Activated naive CD8-positive, alpha-beta T cell treated with anti-CD3 and anti-CD28 coated beads for 36 hours (primary cell): ENCODE data around the gene CCDC50. TPM values are rescaled to one million over a fixed set of nuclear protein-coding genes. Genes with fewer than 3 reads are reported as not detected.

Source experiments
- DNase-seq: peaks from one replicate; pipeline ENCODE4 v3.0.0; 2021
- H3K27ac Mint-ChIP-seq: one replicate; pipeline ENCODE4 v1.8.0; 2022; ENCODE audit warnings: mild to moderate bottlenecking, moderate library complexity, mixed read lengths
- H3K27me3 Mint-ChIP-seq: one replicate; pipeline ENCODE4 v1.8.0; 2022; ENCODE audit warnings: mild to moderate bottlenecking, mixed read lengths
- H3K36me3 Mint-ChIP-seq: one replicate; pipeline ENCODE4 v1.8.0; 2021; ENCODE audit warnings: mild to moderate bottlenecking, mixed read lengths
- H3K4me1 Mint-ChIP-seq: one replicate; pipeline ENCODE4 v1.8.0; 2021; ENCODE audit warnings: mixed read lengths
- H3K4me3 Mint-ChIP-seq: one replicate; pipeline ENCODE4 v1.8.0; 2022; ENCODE audit warnings: mild to moderate bottlenecking, moderate library complexity, mixed read lengths
- H3K9me3 Mint-ChIP-seq: one replicate; pipeline ENCODE4 v1.8.0; 2022; ENCODE audit warnings: mixed read lengths
- total RNA-seq, 2 experiments: library from RNA; stranded (reverse); gene quantifications; one replicate each; pipeline ENCODE4 v1.2.3, GENCODE V29; 2021

Gene CCDC50, protein sequence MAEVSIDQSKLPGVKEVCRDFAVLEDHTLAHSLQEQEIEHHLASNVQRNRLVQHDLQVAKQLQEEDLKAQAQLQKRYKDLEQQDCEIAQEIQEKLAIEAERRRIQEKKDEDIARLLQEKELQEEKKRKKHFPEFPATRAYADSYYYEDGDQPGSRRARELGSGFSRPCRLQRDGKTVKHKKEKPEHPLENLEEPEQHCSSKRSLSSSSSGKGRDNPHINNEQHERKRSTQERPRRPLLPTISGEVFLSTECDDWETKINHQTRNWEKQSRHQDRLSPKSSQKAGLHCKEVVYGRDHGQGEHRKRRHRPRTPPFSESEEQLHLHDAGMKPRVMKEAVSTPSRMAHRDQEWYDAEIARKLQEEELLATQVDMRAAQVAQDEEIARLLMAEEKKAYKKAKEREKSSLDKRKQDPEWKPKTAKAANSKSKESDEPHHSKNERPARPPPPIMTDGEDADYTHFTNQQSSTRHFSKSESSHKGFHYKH
- total RNA-seq: 1 to 10 TPM; 4.7 to 4.9 TPM

GRCh38 chr3:191328962-191329653 lies at the start of gene CCDC50:
Gene CCDC50 (plus strand): TSS chr3:191329394. CDS start chr3:191329675, 281 bp downstream.
- Mint-ChIP-seq H3K9me3 (no peaks in the 10 kb centered on the region), H3K36me3 (no peaks in the 10 kb centered on the region), H3K27ac (peak within 1 kb of the TSS; percentile 42), H3K4me3 (peak within 1 kb of the TSS; percentile 67), H3K4me1 (peaks cover 7% of the 10 kb centered on the region), H3K27me3 (peaks cover 57% of the 10 kb centered on the region)
- peak; percentile 36 for DNase-seq

DNA sequence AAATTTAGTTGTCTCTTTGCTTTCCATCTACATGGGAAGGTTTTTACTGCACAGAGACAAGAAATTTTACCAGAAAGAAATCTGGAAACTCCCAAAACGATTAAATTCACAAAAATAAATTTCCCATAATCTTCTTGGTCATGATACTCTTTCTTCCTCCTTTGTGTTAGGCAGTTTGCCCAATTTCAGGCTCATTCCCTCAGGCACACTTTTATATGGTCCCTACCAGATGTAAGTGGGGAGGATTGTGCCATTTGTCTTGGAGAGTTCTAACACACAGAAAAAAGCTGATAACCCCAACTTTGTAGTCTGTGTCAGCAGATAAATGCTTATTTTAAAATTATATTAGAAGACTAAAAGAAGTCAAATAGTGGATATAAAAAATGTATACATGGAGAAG lies 49.1 kb upstream of the CCDC50 start:
- Mint-ChIP-seq H3K27ac (no peak overlapping the region), H3K4me1 (no peaks in the 10 kb centered on the region), H3K9me3 (no peaks in the 10 kb centered on the region), H3K27me3 (no peaks in the 10 kb centered on the region), H3K4me3 (no peak overlapping the region), H3K36me3 (no peaks in the 10 kb centered on the region)
- no peak for DNase-seq

DNA sequence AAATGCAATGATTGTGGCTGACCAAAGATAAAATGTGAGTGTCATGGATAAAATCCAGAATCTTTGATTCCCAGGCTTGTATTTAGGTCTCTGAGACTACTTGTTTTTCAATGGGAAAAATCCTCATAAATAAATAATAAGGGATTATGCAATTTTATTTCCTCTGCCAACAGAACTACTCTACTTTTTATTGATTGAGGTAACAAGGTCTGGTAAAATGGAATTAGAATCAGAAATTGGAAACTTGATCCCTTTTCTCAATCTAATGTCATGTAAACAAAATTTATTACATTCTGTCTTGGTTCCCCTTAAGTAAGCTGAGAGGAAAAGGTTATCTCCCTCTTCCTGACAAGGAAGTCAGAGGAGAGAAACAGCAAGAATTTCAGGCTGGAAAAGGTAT lies 48.3 kb upstream of the CCDC50 start:
- no peaks in the 10 kb centered on the region for H3K9me3 Mint-ChIP-seq
- H3K36me3 Mint-ChIP-seq: no peaks in the 10 kb centered on the region
- no peaks in the 10 kb centered on the region for H3K27me3 Mint-ChIP-seq
- H3K4me3 Mint-ChIP-seq: no peak overlapping the region
- H3K27ac Mint-ChIP-seq: no peak overlapping the region
- DNase-seq: no peak
- no peaks in the 10 kb centered on the region for H3K4me1 Mint-ChIP-seq

GRCh38 chr3:191282251-191283185 lies 46.7 kb upstream of the CCDC50 start:
- Mint-ChIP-seq H3K4me1 (no peaks in the 10 kb centered on the region), H3K27ac (no peak overlapping the region), H3K9me3 (no peaks in the 10 kb centered on the region), H3K36me3 (no peaks in the 10 kb centered on the region), H3K4me3 (no peak overlapping the region), H3K27me3 (no peaks in the 10 kb centered on the region)
- no peak for DNase-seq

- no peak overlapping the region for H3K4me3 Mint-ChIP-seq
- DNase-seq: no peak
- no peak overlapping the region for H3K27ac Mint-ChIP-seq
- H3K9me3 Mint-ChIP-seq: no peaks in the 10 kb centered on the region
- H3K4me1 Mint-ChIP-seq: no peaks in the 10 kb centered on the region
- H3K27me3 Mint-ChIP-seq: no peaks in the 10 kb centered on the region
- H3K36me3 Mint-ChIP-seq: no peaks in the 10 kb centered on the region
Measured at GRCh38 chr3:191283400-191283799, 45.8 kb upstream of the CCDC50 start.

DNA sequence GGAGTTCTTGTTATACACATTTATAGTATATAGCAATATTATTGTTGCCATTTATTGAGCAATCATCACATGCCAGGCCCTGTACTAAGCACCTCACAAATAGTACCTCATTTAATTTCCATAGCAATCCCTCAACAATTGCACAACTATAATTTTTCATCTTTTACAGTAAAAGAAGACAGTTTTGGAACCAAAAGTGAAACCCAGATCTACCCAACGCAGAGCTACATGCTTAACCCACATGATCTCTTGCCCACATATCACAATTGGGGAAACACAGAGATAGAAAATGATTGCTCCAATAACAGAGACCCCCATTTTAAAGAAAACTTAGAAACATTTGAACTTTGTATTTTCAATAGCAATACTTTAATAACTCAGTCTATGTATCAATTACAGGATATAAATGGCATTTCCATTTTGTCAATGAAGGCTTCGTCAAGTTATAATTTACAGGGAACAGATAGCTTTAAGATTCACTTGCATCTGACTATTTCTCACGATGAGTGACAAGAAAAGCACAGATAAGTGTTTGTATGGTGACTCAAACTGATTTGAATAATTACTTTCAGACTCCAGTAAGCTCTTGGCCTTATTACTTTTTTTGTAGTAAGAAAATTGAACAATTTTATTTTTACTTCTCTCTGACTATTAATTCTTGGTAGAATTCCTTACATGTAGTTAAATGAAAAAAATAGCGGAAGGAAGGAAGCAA lies 38.7 kb upstream of the CCDC50 start:
- H3K4me3 Mint-ChIP-seq: no peak overlapping the region
- H3K4me1 Mint-ChIP-seq: no peaks in the 10 kb centered on the region
- H3K9me3 Mint-ChIP-seq: peaks cover 2% of the 10 kb centered on the region
- no peaks in the 10 kb centered on the region for H3K27me3 Mint-ChIP-seq
- peak overlapping the region; percentile 58 for H3K27ac Mint-ChIP-seq
- no peak for DNase-seq
- no peaks in the 10 kb centered on the region for H3K36me3 Mint-ChIP-seq

- peaks cover 3% of the 10 kb centered on the region for H3K27me3 Mint-ChIP-seq
- no peaks in the 10 kb centered on the region for H3K36me3 Mint-ChIP-seq
- no peaks in the 10 kb centered on the region for H3K4me1 Mint-ChIP-seq
- H3K4me3 Mint-ChIP-seq: no peak overlapping the region
- no peak overlapping the region for H3K27ac Mint-ChIP-seq
- H3K9me3 Mint-ChIP-seq: peaks cover 2% of the 10 kb centered on the region
- no peak for DNase-seq
Measured at GRCh38 chr3:191292243-191293015, 36.8 kb upstream of the CCDC50 start.

- no peaks in the 10 kb centered on the region for H3K4me1 Mint-ChIP-seq
- H3K36me3 Mint-ChIP-seq: no peaks in the 10 kb centered on the region
- H3K27ac Mint-ChIP-seq: no peak overlapping the region
- no peak for DNase-seq
- peaks cover 2% of the 10 kb centered on the region for H3K9me3 Mint-ChIP-seq
- peaks cover 3% of the 10 kb centered on the region for H3K27me3 Mint-ChIP-seq
- H3K4me3 Mint-ChIP-seq: no peak overlapping the region
Measured at GRCh38 chr3:191294291-191294690, 34.9 kb upstream of the CCDC50 start.

DNA sequence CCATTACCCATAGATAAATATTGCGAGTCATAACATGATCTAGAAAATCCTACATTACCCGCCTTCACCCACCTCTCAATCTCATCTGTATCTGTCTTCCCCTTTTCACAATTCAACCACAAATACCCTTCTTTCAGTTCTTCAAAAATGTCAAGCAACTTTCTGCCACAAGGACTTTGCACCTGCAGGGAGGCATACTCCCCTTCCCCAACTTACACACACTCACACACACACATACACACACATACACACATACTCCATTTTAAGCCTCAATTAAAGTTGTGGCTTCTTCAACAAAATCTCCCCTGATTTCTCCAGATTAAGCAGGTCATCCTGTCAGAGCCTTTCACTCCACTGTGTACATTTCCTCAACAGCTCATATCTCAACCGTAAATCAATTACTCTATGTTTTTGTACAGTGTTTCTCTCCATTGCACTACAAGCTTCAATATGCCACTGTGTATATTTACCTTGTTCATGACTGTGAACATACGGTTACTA lies 33.1 kb upstream of the CCDC50 start:
- H3K27ac Mint-ChIP-seq: no peak overlapping the region
- H3K27me3 Mint-ChIP-seq: peaks cover 3% of the 10 kb centered on the region
- no peaks in the 10 kb centered on the region for H3K36me3 Mint-ChIP-seq
- no peak for DNase-seq
- peaks cover 2% of the 10 kb centered on the region for H3K9me3 Mint-ChIP-seq
- no peak overlapping the region for H3K4me3 Mint-ChIP-seq
- H3K4me1 Mint-ChIP-seq: no peaks in the 10 kb centered on the region

DNA sequence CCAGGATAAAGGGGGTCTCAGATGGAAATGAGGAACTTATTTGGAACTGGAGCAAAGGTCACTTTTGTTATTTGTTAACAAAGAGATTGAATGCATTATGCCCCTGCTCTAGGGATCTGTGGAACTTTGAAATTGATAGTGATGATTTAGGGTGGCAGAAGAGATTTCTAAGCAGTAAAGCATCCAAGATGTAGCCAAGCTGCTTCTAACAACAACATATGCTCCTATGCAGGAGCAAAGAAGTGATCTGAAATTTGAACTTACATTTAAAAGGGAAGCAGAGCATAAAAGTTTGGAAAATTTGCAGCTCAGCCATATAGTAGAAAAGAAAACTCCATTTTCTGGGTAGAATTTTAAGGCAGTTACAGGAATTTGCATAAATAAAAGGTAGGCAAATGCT lies 30.3 kb upstream of the CCDC50 start:
- no peak for DNase-seq
- Mint-ChIP-seq H3K4me1 (no peaks in the 10 kb centered on the region), H3K36me3 (no peaks in the 10 kb centered on the region), H3K9me3 (no peaks in the 10 kb centered on the region), H3K27ac (no peak overlapping the region), H3K27me3 (peaks cover 3% of the 10 kb centered on the region), H3K4me3 (no peak overlapping the region)

DNA sequence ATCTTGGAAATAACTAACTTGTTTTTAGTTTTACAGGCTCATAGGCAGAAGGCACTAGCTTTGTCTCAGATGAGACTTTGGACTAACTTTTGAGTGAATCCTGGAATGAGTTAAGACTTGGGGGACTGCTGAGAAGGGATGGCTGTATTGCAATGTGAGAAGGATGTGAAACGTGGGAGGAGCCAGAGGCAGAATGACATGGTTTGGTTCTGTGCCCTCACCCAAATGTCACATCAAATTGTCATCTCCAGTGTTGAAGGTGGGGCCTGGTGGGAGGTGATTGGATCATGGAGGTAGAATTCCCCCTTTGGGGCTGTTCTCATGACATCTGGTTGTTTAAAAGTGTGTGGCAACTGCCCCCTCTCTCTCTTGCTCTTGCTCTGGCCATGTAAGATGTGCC lies 28.8 kb upstream of the CCDC50 start:
- H3K27ac Mint-ChIP-seq: no peak overlapping the region
- peaks cover 3% of the 10 kb centered on the region for H3K27me3 Mint-ChIP-seq
- DNase-seq: no peak
- H3K9me3 Mint-ChIP-seq: no peaks in the 10 kb centered on the region
- no peaks in the 10 kb centered on the region for H3K4me1 Mint-ChIP-seq
- H3K4me3 Mint-ChIP-seq: no peak overlapping the region
- no peaks in the 10 kb centered on the region for H3K36me3 Mint-ChIP-seq

- H3K4me3 Mint-ChIP-seq: no peak overlapping the region
- no peaks in the 10 kb centered on the region for H3K36me3 Mint-ChIP-seq
- no peak overlapping the region for H3K27ac Mint-ChIP-seq
- H3K9me3 Mint-ChIP-seq: no peaks in the 10 kb centered on the region
- no peaks in the 10 kb centered on the region for H3K4me1 Mint-ChIP-seq
- DNase-seq: no peak
- peaks cover 3% of the 10 kb centered on the region for H3K27me3 Mint-ChIP-seq
Measured at GRCh38 chr3:191301017-191301416, 28.2 kb upstream of the CCDC50 start.

DNA sequence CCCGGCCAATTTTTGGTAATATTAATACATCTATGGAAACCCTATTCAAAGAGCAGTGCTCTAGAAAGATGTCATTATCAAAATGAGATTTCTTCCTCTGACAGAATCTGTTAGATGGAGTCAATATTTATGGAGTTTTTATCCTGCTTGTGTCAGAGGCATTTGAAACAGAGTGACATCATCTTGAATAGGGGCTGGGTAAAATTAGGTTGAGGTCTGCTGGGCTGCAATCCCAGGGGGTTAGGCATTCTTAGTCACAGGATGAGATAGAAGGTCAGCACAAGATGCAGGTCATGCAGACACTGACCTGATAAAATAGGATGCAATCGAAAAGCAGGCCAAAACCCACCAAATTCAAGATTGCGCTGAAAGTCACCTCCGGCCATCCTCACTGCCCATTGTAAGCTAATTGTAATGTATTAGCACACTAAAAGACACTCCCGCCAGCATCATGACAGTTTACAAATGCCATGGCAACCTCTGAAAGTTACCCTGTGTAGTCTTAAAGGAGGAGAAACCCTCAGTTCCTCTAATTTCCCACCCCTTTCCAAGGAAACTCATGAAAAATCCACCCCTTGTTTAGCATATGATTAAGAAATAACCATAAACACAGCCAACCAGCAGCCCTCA lies 27.3 kb upstream of the CCDC50 start:
- Mint-ChIP-seq H3K27ac (no peak overlapping the region), H3K36me3 (no peaks in the 10 kb centered on the region), H3K4me3 (no peak overlapping the region), H3K4me1 (no peaks in the 10 kb centered on the region), H3K27me3 (peaks cover 3% of the 10 kb centered on the region), H3K9me3 (no peaks in the 10 kb centered on the region)
- no peak for DNase-seq
